ENCODE measurements around the gene AIG1. TPM values are rescaled to one million over a fixed set of nuclear protein-coding genes. Genes with fewer than 3 reads are reported as not detected.

The AIG1 gene
- total RNA-seq, 1 donor from 2014 or later: 11.0 TPM

- DNase-seq (ENCODE audit: low read depth in 2 of 2): no peak
Observed at GRCh38 chr6:143093290-143093689, 32.6 kb downstream of the AIG1 start.

DNA sequence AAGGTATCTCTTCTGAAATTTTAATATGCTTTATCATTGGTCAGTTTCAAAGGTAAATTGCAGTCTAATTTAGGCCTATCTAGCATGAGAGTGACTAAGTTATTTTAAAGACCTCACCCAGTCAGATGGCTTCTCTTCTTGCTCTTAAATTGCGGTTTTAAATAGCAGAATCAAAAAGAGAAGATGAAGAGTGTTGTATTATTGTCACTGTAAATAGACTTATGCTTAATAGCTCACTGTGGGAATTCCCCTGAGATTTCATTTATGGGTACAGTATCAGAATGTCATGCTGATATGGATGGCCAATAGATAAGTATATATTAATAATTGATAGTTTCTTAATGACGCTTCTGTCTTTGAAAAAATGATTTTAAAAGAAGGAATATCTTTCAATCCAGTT is 35.7 kb downstream of the AIG1 start:
- no peak for DNase-seq (ENCODE audit: low read depth in 2 of 2)

DNA sequence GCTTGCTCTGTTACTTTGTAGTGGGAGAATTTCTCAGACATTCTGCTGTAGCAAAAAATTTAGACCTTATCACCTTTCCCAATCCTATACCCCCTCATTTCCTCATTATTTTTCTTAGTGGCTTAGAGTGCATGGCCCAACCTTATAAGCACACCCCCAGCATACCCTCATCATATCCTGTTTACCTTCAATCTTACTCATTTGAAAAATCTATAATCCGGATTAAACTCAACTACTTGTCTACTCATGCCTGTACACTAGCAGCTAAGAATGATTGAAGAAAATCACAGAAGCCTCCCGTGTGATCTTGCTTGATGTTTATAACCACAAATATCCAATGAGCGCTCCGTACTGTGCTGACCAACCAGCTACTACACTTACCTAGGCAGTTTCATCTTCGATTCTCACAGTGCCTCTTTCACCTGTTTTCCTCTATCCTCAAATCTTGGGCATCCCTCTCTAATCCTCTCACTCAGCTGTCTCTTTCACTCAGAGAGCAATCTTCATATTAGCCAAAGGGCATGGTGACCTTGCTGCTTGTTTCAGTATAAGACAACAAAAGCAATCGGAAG is 36.6 kb downstream of the AIG1 start:
- no peak for DNase-seq (ENCODE audit: low read depth in 2 of 2)

- DNase-seq (ENCODE audit: low read depth in 2 of 2): peak in 1 of 2 donors; percentile 5
Observed at GRCh38 chr6:143098054-143098671, 37.5 kb downstream of the AIG1 start.

DNA sequence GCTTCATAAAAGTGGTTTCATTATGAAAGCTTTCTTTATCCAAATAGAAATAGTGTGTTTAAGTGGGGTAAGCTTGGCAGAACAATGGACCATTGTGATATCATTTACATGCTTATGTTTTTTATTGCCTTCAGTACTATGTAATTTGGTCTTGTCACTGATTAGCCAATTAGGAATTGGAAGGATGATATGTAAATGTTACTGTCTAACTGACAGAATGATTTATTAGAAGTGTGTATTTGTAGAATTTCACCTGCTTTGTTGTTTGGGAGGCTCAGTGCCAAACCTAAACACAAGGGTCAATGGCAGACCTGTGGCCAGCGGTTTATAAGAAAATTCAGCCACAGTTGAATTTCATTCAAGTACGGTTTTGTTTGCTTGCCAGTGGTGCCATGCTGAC is 39.0 kb downstream of the AIG1 start:
- no peak for DNase-seq (ENCODE audit: low read depth in 2 of 2)

GRCh38 chr6:143100429-143100828 is 39.7 kb downstream of the AIG1 start:
- no peak for DNase-seq (ENCODE audit: low read depth in 2 of 2)

- DNase-seq (ENCODE audit: low read depth in 2 of 2): no peak
Observed at GRCh38 chr6:143103916-143104315, 43.2 kb downstream of the AIG1 start.

DNA sequence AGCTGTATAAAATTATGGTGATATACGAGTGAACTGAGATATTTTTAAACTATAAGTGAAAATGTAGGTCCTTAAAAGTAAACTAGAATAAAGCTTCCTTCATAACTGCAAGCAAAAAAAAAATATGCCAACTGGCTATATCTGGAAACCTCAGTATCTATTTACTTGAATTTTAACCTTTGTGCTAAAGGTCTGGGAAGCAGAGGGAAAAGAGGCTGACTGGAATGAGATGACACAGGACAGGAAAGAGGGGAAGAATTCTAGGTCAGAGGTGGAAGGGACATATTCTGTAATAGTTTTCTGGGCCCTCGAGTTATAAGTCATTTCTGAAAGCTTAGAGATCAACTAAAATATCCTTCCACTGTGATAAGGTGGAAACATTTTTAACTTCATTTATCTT is 46.8 kb downstream of the AIG1 start:
- DNase-seq (ENCODE audit: low read depth in 2 of 2): no peak

DNA sequence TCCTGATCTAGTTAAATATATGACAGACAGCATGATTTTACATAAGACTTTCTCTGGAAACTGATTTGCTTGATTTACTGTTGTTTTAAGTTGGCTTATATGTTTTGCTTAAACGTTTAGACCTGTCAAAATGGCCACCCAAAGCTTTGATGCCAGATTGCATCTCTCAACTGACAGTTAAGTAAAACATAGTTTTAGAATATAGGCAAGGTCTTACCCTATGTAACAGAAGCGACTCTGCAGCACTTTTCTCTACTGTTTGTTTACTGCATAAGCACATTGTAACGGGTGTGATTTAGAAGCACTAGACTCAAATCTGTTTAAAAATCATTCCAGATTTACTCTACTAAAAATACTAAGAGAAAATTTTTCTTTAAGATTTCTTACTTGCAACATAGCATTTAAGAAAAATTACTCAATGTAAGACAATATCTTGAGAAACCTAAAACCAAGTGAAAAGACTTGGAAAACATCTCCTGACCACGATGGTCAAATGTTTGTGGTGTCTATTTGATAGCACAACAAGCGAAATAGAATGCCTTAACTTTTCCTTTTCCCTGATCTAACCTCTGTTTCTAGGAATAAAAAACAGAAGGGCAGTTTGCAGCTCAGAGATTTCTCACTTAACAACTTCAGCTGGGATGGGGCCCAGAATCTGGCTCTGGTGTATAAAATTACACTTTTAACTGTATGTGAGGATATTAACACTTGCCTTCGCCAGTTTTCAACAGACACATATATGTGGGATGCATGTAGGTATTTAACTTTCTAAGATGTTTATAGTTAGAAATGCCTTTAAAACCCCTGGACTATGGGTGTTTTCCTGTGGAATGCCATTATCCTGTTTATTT is 47.4 kb downstream of the AIG1 start:
- no peak for DNase-seq (ENCODE audit: low read depth in 2 of 2)

DNA sequence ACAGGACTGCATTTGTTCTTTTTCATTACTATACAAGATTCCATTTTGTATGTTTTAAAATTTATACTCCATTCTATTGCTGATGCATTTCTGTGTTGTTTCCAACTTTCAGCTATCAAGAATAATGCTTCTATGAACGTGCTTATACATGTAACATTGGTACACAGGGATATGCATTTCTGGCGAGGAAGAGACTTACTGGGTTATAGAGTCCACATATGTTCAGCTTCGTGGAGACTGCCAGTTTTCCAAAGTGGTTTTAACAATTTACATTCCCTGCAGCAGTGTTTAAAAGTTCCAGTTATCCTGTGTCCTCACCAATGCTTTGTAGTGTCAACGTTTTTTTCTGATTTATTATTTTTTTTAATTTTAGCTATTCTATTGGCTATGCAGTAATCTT is 48.5 kb downstream of the AIG1 start:
- no peak for DNase-seq (ENCODE audit: low read depth in 2 of 2)

DNA sequence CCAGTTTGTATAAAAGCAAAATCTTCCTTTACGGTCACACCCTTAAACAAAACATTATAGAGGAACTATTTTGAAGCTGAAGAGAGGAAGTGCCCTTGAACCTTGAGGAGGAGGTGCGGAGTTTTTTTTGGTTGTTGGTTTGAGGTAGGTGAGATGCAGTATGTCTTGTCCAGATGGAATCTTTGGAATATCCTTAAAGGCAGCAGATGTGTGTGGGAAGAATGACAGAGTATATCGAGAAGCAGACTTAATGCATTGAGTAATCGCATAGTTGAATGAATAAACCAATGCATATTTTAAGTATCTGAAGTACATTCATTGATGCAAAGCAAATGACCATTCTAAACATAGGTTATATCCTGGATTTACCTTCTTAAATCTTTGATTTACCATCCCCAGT is 49.9 kb downstream of the AIG1 start:
- no peak for DNase-seq (ENCODE audit: low read depth in 2 of 2)

DNA sequence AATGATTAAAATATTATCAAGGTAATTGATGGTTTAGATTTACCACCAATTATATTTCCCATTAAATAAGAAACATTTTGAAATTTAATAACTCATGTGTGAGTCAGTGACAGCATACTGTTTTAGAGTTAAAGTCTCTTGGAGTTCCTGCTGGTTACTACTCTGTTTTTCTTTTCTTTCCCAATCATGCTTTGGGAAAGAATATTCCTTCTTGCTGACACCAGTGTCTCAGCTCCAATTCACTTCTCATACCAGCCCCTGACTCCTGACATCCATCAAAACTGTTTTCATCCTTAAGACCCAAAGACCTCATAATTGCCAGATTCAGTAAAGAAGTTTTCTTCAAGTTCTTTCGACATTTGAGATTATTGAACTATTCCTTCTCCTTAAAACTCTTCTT is 50.3 kb downstream of the AIG1 start:
- DNase-seq (ENCODE audit: low read depth in 2 of 2): no peak

DNA sequence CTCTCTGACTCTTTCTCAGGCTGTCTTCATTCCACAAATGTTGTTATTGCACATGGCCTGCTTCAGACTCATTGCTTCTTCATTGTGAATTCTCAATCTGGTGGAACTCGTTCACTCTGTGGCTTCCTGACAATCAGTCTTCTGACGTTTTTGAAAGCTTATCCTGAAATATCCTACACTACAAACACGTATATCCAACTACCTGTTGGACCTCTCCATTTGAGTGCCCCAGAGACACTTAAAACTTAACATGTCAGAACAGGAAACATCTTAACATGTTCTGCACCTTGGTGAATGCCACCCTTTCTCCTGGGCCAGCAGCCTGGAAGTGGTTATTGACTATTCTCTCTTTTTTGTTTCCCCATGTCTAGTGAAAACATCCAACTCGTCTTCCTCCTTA is 50.8 kb downstream of the AIG1 start:
- DNase-seq (ENCODE audit: low read depth in 2 of 2): no peak

GRCh38 chr6:143112084-143112768 is 51.5 kb downstream of the AIG1 start:
- no peak for DNase-seq (ENCODE audit: low read depth in 2 of 2)

DNA sequence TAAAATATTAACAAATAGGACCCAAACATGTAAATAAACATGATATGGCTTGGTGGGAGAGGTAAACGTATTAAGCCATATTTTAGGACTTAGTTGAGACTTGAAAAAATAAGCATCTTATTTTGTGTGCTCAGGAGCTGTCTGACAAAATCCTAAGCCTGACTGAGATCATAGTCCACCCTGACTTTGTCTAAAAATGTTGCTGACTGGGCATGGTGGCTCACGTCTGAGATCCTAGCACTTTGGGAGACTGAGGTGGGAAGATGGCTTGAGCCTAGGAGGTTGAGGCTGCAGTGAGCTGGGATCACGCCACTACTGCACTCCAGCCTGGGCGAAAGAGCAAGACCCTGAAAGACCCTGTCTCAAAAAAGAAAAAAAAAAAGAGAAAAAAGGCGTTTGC is 52.1 kb downstream of the AIG1 start:
- DNase-seq (ENCODE audit: low read depth in 2 of 2): no peak

DNA sequence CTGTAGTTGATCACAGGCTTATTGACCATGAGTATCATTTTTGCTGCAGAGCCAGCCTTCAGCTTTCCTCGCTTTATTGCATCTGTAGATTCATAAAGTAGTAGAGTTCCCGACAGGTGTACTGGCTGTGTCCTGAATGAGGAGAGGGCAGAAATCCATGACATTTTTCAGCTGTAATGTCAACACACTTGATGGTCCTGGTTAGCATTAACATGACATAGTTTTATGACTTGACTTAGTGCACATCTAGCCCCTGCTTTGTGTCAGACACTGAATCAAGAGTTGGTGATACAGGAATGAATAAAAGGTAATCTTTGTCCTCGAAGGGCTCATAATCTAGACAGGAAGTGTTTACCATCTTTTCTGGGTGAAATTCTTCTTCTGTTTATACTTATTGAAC is 55.0 kb downstream of the AIG1 start:
- no peak for DNase-seq (ENCODE audit: low read depth in 2 of 2)

DNA sequence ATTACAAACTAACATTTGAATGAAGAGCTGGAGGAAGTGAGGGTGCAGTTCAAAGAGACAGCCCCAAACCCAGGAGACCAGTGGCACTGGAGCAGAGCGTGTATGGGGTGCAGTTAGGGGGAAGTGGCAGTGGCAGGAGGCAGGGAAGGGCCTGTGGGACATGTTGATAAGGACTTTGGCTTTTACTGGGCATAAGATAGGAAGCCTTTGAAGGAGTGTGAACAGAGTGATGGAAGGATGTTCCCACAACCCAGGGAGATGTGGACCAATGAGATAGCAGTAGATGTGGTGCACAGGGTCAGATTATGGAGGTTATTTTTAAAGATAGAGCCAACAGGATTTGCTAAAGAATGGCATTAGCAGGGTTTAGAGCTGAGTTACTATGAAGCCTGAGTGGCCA is 56.4 kb downstream of the AIG1 start:
- DNase-seq (ENCODE audit: low read depth in 2 of 2): no peak

DNA sequence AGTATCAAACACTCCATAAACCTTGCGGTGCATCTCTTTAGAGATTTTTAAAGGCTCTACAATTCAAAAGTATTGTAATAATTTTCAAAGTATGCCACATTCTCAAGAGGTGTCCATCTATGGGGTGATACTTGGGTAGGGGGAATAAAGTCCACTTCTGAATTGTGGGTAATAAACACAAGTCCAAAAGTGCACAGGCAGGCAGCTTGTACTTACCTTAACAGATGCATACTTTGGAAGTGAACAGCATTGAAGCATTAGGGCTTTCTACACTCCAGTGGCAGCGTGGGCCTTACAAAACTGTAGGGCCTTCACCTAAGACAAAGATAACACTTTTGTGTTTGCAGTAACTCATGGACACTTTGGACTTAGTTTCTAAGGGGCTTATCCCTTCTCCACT is 58.6 kb downstream of the AIG1 start:
- DNase-seq (ENCODE audit: low read depth in 2 of 2): no peak

DNA sequence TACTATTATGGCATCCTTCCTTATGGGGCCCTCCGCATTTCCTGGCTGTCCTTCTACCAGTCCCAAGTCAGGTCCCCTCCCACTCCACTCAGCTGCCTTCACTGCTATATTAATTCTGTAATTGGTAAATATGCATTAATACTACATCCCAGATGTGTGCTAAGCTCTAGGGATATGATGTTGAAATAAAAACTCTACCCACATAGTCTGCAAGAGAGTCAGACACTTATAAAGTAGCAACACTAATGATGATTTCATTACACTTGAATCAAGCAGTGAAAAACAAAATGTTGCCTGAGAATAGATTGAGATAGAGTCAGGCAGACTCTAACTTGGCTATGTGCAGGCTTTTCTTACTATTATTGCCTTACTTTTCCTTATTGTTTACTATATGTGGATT is 62.4 kb downstream of the AIG1 start:
- no peak for DNase-seq (ENCODE audit: low read depth in 2 of 2)

GRCh38 chr6:143123941-143124340 is 63.3 kb downstream of the AIG1 start:
- DNase-seq (ENCODE audit: low read depth in 2 of 2): no peak

- DNase-seq (ENCODE audit: low read depth in 2 of 2): no peak
Observed at GRCh38 chr6:143125455-143125854, 64.8 kb downstream of the AIG1 start.

GRCh38 chr6:143125864-143126573 is 65.3 kb downstream of the AIG1 start:
- DNase-seq (ENCODE audit: low read depth in 2 of 2): no peak
